Calu3 (cell line): Measurements from ENCODE around the gene L3MBTL1. TPM values are rescaled to one million over a fixed set of nuclear protein-coding genes. Genes with fewer than 3 reads are reported as not detected.

ENCODE experiments used
- BruUV-seq: library from RNA; stranded (reverse); fragments of 400-500 nt; replicated peaks from 2 replicates; lab custom pipeline; 2021; lab: Mats Ljungman, UMichigan
- CTCF ChIA-PET: fragments of 300-600 bp; sonication (Branson Sonifier 250); formaldehyde crosslinking; loops from one replicate; lab custom pipeline; 2022; ENCODE audit warnings: antibody characterized with exemption; lab: Charles Lee
- DNase-seq: peaks from one replicate; pipeline ENCODE4 v3.0.0; 2022
- H3K27ac Mint-ChIP-seq: one replicate; pipeline ENCODE4 v1.8.0; 2022; ENCODE audit warnings: mixed read lengths; ENCODE audit not compliant: unreplicated experiment
- H3K27me3 Mint-ChIP-seq: one replicate; pipeline ENCODE4 v1.8.0; 2022; ENCODE audit warnings: mixed read lengths; ENCODE audit not compliant: unreplicated experiment
- H3K36me3 Mint-ChIP-seq: one replicate; pipeline ENCODE4 v1.8.0; 2022; ENCODE audit warnings: mild to moderate bottlenecking, moderate library complexity, mixed read lengths; ENCODE audit not compliant: insufficient read depth, unreplicated experiment
- H3K4me1 Mint-ChIP-seq: one replicate; pipeline ENCODE4 v1.8.0; 2022; ENCODE audit warnings: mild to moderate bottlenecking, low read depth, mixed read lengths; ENCODE audit not compliant: unreplicated experiment
- H3K4me3 Mint-ChIP-seq: one replicate; pipeline ENCODE4 v1.8.0; 2022; ENCODE audit warnings: mild to moderate bottlenecking, low read depth, moderate library complexity, mixed read lengths; ENCODE audit not compliant: unreplicated experiment
- H3K9me3 Mint-ChIP-seq: one replicate; pipeline ENCODE4 v1.8.0; 2022; ENCODE audit warnings: low read depth, mixed read lengths; ENCODE audit not compliant: unreplicated experiment
- CTCF ChIP-seq: fragments of 200-600 bp; IDR thresholded peaks from one replicate; pipeline ENCODE4 v1.8.0; 2022; ENCODE audit warnings: antibody characterized with exemption; ENCODE audit not compliant: unreplicated experiment
- intact Hi-C: fragments of 100-400 bp; cut with micrococcal nuclease; formaldehyde crosslinking; loops from one replicate; pipeline ENCODE4 v1.10.0; 2022; ENCODE audit not compliant: unreplicated experiment
- total RNA-seq: library from RNA; stranded (reverse); gene quantifications from 2 replicates; pipeline ENCODE4 v1.2.3, GENCODE V29; 2022

The L3MBTL1 gene
- total RNA-seq, 1 experiment from 2014 or later: 42.3 TPM

GRCh38 chr20:43537921-43538877, 30.7 kb downstream of the L3MBTL1 start:
- H3K36me3 Mint-ChIP-seq: peaks cover 42% of the 10 kb centered on the region
- no peak overlapping the region for H3K4me3 Mint-ChIP-seq
- intact Hi-C loops: loop anchor here (1.0 to 5.0 kb wide), 4 partner anchors 18 to 544 kb away; partner anchors contain the start of gene IFT52
- no peaks in the 10 kb centered on the region for H3K4me1 Mint-ChIP-seq
- CTCF ChIA-PET: interaction anchor here (0.6 to 1.6 kb wide), 14 partner anchors 11 to 155 kb away, joined by 3 to 23 read pairs (median 6); partner anchors contain the start of genes IFT52, MYBL2 and SGK2
- no peak overlapping the region for H3K27ac Mint-ChIP-seq
- peak; percentile 97 for TF ChIP-seq CTCF
- BruUV-seq: no TSS peak
- no peaks in the 10 kb centered on the region for H3K27me3 Mint-ChIP-seq
- peak; percentile 82 for DNase-seq
- no peaks in the 10 kb centered on the region for H3K9me3 Mint-ChIP-seq

GRCh38 chr20:43538878-43539700, 31.6 kb downstream of the L3MBTL1 start:
- no TSS peak for BruUV-seq
- CTCF ChIA-PET: interaction anchor here (0.6 to 1.6 kb wide), 9 partner anchors 10 to 318 kb away, joined by 3 to 23 read pairs (median 7); partner anchors contain the start of genes IFT52, MYBL2 and SGK2

GRCh38 chr20:43539975-43540672, 32.6 kb downstream of the L3MBTL1 start:
- H3K4me1 Mint-ChIP-seq: no peaks in the 10 kb centered on the region
- no peak overlapping the region for H3K4me3 Mint-ChIP-seq
- peaks cover 33% of the 10 kb centered on the region for H3K36me3 Mint-ChIP-seq
- DNase-seq: no peak
- CTCF ChIA-PET: interaction anchor here (0.5 kb wide), 1 partner anchor 37 kb away, joined by 3 read pairs; no protein-coding TSS in a partner anchor
- H3K27me3 Mint-ChIP-seq: no peaks in the 10 kb centered on the region
- H3K27ac Mint-ChIP-seq: no peak overlapping the region
- intact Hi-C loops: loop anchor here (5.0 kb wide), 1 partner anchor 542 kb away; no protein-coding TSS in a partner anchor
- BruUV-seq: no TSS peak
- H3K9me3 Mint-ChIP-seq: no peaks in the 10 kb centered on the region
- TF ChIP-seq CTCF: no peak

More at GRCh38 chr20:43538878-43539700, 31.6 kb downstream of the L3MBTL1 start:
- H3K36me3 Mint-ChIP-seq: peaks cover 33% of the 10 kb centered on the region
- H3K4me1 Mint-ChIP-seq: no peaks in the 10 kb centered on the region
- no peak overlapping the region for H3K4me3 Mint-ChIP-seq
- DNase-seq: no peak
- intact Hi-C loops: loop anchor here (1.0 to 5.0 kb wide), 4 partner anchors 17 to 543 kb away; partner anchors contain the start of gene IFT52
- no peaks in the 10 kb centered on the region for H3K9me3 Mint-ChIP-seq
- H3K27ac Mint-ChIP-seq: no peak overlapping the region
- no peaks in the 10 kb centered on the region for H3K27me3 Mint-ChIP-seq
- no peak for TF ChIP-seq CTCF
